ENCODE results near the gene RRP15. TPM values are rescaled to one million over a fixed set of nuclear protein-coding genes. Genes with fewer than 3 reads are reported as not detected.

RRP15 gene
- total RNA-seq, 1 experiment from 2014 or later = 15.2 TPM

DNA sequence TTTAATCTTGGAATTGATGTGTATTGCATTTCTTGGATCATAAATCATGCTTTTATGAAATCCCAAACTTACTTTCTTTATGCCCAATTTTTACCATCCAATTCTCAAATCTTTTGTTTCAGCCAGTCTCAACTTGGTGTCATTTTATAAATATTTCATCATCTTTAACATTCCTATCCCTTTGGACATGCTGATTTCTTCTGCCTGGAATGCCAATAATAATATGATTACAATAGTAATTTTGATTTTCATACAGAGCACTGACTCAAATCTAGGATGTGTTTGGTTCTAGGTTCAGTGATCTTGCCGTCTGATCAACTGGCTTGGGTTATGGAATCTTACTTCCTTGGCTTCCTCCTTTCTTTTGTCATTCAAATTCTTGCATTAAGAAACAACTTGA lies 12.8 kb downstream of the RRP15 start:
- Histone ChIP-seq H3K79me2 (ENCODE audit: low read length) (peaks cover 100% of the 10 kb centered on the region), H3K36me3 (ENCODE audit: insufficient read depth, low read length) (peaks cover 21% of the 10 kb centered on the region; the same call in 1 of the 2 replicates), H3K4me1 (ENCODE audit: low read length) (peaks cover 47% of the 10 kb centered on the region), H3K27me3 (ENCODE audit: low read length) (no peaks in the 10 kb centered on the region), H3K9me2 (replicated peaks; ENCODE audit: insufficient read depth, low read length) (no peaks in the 10 kb centered on the region), H3K27ac (ENCODE audit: low read length) (no peak overlapping the region), H2AFZ (ENCODE audit: low read length) (no peak overlapping the region), H3K4me3 (ENCODE audit: low read length) (no peak overlapping the region), H3K4me2 (ENCODE audit: low read depth, low read length, poor library complexity, severe bottlenecking) (no peak overlapping the region), H3K9ac (ENCODE audit: low read length) (no peak overlapping the region), H3K9me3 (ENCODE audit: low read length) (no peaks in the 10 kb centered on the region), H4K20me1 (ENCODE audit: insufficient read depth, low read depth, low read length) (no peaks in the 10 kb centered on the region)
- no peak for DNase-seq

DNA sequence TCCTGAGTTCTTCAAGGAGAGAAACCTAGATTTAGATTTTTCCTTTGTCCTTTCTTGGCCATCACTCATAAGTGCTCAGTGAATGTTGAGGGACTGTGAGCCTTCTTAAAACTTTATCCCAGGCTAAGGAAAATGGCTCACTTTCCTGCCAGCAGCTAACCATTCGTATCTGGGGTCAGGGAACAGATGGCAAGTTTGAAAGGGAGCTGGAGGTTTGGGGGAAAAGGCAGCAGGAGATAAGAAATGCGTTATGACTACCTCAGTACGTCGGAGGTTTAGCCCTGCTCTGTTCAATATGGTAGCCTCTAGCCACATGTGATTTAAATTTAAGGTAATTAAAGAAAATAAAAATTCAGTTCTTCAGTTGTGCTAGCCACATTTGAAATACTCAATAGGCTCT lies 13.3 kb downstream of the RRP15 start:
- Histone ChIP-seq H3K9ac (ENCODE audit: low read length) (no peak overlapping the region), H3K79me2 (ENCODE audit: low read length) (peaks cover 99% of the 10 kb centered on the region), H3K9me3 (ENCODE audit: low read length) (no peaks in the 10 kb centered on the region), H4K20me1 (ENCODE audit: insufficient read depth, low read depth, low read length) (no peaks in the 10 kb centered on the region), H3K9me2 (replicated peaks; ENCODE audit: insufficient read depth, low read length) (no peaks in the 10 kb centered on the region), H2AFZ (ENCODE audit: low read length) (no peak overlapping the region), H3K27me3 (ENCODE audit: low read length) (no peaks in the 10 kb centered on the region), H3K4me3 (ENCODE audit: low read length) (no peak overlapping the region), H3K27ac (ENCODE audit: low read length) (no peak overlapping the region), H3K36me3 (ENCODE audit: insufficient read depth, low read length) (peaks cover 25% of the 10 kb centered on the region; the same call in 1 of the 2 replicates), H3K4me2 (ENCODE audit: low read depth, low read length, poor library complexity, severe bottlenecking) (no peak overlapping the region), H3K4me1 (ENCODE audit: low read length) (peaks cover 47% of the 10 kb centered on the region)
- no peak for DNase-seq

DNA sequence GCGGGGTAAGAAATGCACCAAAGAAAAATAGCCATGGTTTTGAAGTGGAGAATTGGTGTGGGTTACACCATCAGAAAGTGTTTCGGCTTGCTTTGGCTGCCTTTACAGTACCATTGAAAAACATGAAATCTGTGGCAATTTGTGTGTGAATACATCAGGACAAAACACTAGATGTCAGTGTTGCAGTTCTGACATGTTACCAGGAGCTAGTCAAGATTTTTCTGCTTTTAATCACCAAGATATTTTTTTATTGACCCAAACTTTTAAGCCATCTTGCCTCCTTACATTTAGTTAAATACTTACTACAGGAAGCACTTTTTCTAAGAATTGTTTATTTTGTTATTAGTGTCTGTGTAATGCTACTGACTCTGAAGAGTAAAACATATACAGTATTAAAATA lies 14.3 kb downstream of the RRP15 start:
- DNase-seq = peak; percentile 72
- Histone ChIP-seq H4K20me1 (ENCODE audit: insufficient read depth, low read depth, low read length) (no peaks in the 10 kb centered on the region), H3K27ac (ENCODE audit: low read length) (no peak overlapping the region)

GRCh38 chr1:218301217-218301616 lies 16.1 kb downstream of the RRP15 start:
- H3K27me3 ChIP-seq (ENCODE audit: low read length) = no peaks in the 10 kb centered on the region
- no peaks in the 10 kb centered on the region for H3K9me2 ChIP-seq (replicated peaks; ENCODE audit: insufficient read depth, low read length)
- peak overlapping the region; percentile 20 for H3K4me2 ChIP-seq (ENCODE audit: low read depth, low read length, poor library complexity, severe bottlenecking)
- peaks cover 40% of the 10 kb centered on the region for H3K4me1 ChIP-seq (ENCODE audit: low read length)
- H3K27ac ChIP-seq (ENCODE audit: low read length) = 0 out of 2 replicates have a peak overlapping the region, but pooled peaks have one; percentile 4
- no peak overlapping the region for H3K4me3 ChIP-seq (ENCODE audit: low read length)
- no peak for DNase-seq
- 0 out of 2 replicates have a peak overlapping the region, but pooled peaks have one; percentile 9 for H3K9ac ChIP-seq (ENCODE audit: low read length)
- no peaks in the 10 kb centered on the region for H4K20me1 ChIP-seq (ENCODE audit: insufficient read depth, low read depth, low read length)
- peaks cover 98% of the 10 kb centered on the region for H3K79me2 ChIP-seq (ENCODE audit: low read length)
- no peak overlapping the region for H2AFZ ChIP-seq (ENCODE audit: low read length)
- no peaks in the 10 kb centered on the region for H3K9me3 ChIP-seq (ENCODE audit: low read length)
- H3K36me3 ChIP-seq (ENCODE audit: insufficient read depth, low read length) = peaks cover 25% of the 10 kb centered on the region; the same call in 1 of the 2 replicates

More for the DNA sequence above, 14.3 kb downstream of the RRP15 start:
- Histone ChIP-seq H3K36me3 (ENCODE audit: insufficient read depth, low read length) (peaks cover 26% of the 10 kb centered on the region; the same call in 1 of the 2 replicates), H3K9me2 (replicated peaks; ENCODE audit: insufficient read depth, low read length) (no peaks in the 10 kb centered on the region), H3K4me2 (ENCODE audit: low read depth, low read length, poor library complexity, severe bottlenecking) (no peak overlapping the region), H3K79me2 (ENCODE audit: low read length) (peaks cover 99% of the 10 kb centered on the region), H3K27me3 (ENCODE audit: low read length) (no peaks in the 10 kb centered on the region), H3K9ac (ENCODE audit: low read length) (no peak overlapping the region), H3K9me3 (ENCODE audit: low read length) (no peaks in the 10 kb centered on the region), H3K4me3 (ENCODE audit: low read length) (no peak overlapping the region), H3K4me1 (ENCODE audit: low read length) (peaks cover 47% of the 10 kb centered on the region), H2AFZ (ENCODE audit: low read length) (no peak overlapping the region)

DNA sequence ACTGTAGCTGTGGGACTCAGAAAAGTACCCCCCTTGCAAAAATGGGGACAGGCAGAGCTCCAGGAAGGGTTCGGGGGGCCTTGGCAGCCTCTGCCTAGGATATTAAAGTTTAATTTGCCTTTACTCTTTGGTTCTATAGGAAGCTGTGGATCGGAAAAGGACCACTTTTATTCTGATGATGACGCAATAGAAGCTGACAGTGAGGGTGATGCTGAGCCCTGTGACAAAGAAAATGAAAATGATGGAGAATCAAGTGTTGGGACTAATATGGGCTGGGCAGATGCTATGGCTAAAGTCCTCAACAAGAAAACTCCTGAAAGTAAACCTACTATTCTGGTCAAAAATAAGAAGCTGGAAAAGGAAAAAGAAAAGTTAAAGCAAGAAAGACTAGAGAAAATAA lies 17.1 kb downstream of the RRP15 start:
- no peak overlapping the region for H3K4me2 ChIP-seq (ENCODE audit: low read depth, low read length, poor library complexity, severe bottlenecking)
- peaks cover 36% of the 10 kb centered on the region for H3K4me1 ChIP-seq (ENCODE audit: low read length)
- H3K9me3 ChIP-seq (ENCODE audit: low read length) = no peaks in the 10 kb centered on the region
- no peaks in the 10 kb centered on the region for H4K20me1 ChIP-seq (ENCODE audit: insufficient read depth, low read depth, low read length)
- DNase-seq = no peak
- H3K9me2 ChIP-seq (replicated peaks; ENCODE audit: insufficient read depth, low read length) = no peaks in the 10 kb centered on the region
- H3K27me3 ChIP-seq (ENCODE audit: low read length) = no peaks in the 10 kb centered on the region
- no peak overlapping the region for H3K9ac ChIP-seq (ENCODE audit: low read length)
- H3K79me2 ChIP-seq (ENCODE audit: low read length) = peaks cover 96% of the 10 kb centered on the region
- H3K27ac ChIP-seq (ENCODE audit: low read length) = no peak overlapping the region
- peaks cover 25% of the 10 kb centered on the region; the same call in 1 of the 2 replicates for H3K36me3 ChIP-seq (ENCODE audit: insufficient read depth, low read length)
- no peak overlapping the region for H3K4me3 ChIP-seq (ENCODE audit: low read length)
- no peak overlapping the region for H2AFZ ChIP-seq (ENCODE audit: low read length)

GRCh38 chr1:218303176-218303879 lies 18.2 kb downstream of the RRP15 start:
- Histone ChIP-seq H4K20me1 (ENCODE audit: insufficient read depth, low read depth, low read length) (no peaks in the 10 kb centered on the region), H2AFZ (ENCODE audit: low read length) (no peak overlapping the region), H3K36me3 (ENCODE audit: insufficient read depth, low read length) (peaks cover 31% of the 10 kb centered on the region), H3K9me2 (replicated peaks; ENCODE audit: insufficient read depth, low read length) (no peaks in the 10 kb centered on the region), H3K4me3 (ENCODE audit: low read length) (no peak overlapping the region), H3K9ac (ENCODE audit: low read length) (no peak overlapping the region), H3K27ac (ENCODE audit: low read length) (no peak overlapping the region), H3K4me1 (ENCODE audit: low read length) (peaks cover 30% of the 10 kb centered on the region), H3K4me2 (ENCODE audit: low read depth, low read length, poor library complexity, severe bottlenecking) (no peak overlapping the region), H3K9me3 (ENCODE audit: low read length) (no peaks in the 10 kb centered on the region), H3K79me2 (ENCODE audit: low read length) (peaks cover 90% of the 10 kb centered on the region), H3K27me3 (ENCODE audit: low read length) (no peaks in the 10 kb centered on the region)
- no peak for DNase-seq

DNA sequence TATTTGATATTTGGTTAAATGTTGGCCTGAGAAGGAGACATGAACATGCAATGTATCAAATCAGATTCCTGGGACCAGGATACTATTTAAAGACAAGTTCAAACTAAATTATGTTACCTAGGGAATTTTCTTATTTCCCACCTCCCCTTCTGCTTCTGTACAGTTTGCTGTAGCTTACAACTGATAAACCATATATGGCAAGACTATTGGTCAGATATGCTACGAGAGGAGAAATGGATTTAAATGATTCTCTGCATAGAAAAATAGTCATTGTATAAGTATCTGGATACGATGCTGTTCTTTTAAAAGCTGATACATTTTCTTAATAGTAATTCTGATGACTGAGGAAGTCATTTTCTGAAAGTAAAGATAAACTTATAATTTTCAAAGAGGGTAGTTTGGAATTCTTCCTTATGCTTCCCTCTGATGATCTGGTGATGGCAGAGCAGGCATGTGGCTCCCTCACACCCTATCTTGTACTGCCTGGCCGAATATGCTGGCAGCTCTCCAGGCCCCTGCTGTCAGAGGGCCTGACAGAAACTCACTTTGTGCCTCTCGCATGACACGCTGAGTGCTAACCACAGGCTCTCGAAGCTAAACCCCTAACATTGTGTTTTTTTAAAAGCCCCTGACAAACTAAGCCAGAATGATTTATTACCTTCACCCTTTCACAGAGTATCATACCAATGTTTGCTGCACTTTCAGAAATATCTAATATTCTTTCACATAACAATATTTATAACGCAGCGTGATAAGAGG lies 19.4 kb downstream of the RRP15 start:
- Histone ChIP-seq H3K9me2 (replicated peaks; ENCODE audit: insufficient read depth, low read length) (no peaks in the 10 kb centered on the region), H4K20me1 (ENCODE audit: insufficient read depth, low read depth, low read length) (no peaks in the 10 kb centered on the region), H3K36me3 (ENCODE audit: insufficient read depth, low read length) (peaks cover 38% of the 10 kb centered on the region), H3K4me2 (ENCODE audit: low read depth, low read length, poor library complexity, severe bottlenecking) (no peak overlapping the region), H2AFZ (ENCODE audit: low read length) (no peak overlapping the region), H3K4me1 (ENCODE audit: low read length) (peaks cover 19% of the 10 kb centered on the region), H3K27ac (ENCODE audit: low read length) (no peak overlapping the region), H3K9me3 (ENCODE audit: low read length) (no peaks in the 10 kb centered on the region), H3K9ac (ENCODE audit: low read length) (no peak overlapping the region), H3K79me2 (ENCODE audit: low read length) (peaks cover 86% of the 10 kb centered on the region), H3K27me3 (ENCODE audit: low read length) (no peaks in the 10 kb centered on the region), H3K4me3 (ENCODE audit: low read length) (no peak overlapping the region)
- no peak for DNase-seq

DNA sequence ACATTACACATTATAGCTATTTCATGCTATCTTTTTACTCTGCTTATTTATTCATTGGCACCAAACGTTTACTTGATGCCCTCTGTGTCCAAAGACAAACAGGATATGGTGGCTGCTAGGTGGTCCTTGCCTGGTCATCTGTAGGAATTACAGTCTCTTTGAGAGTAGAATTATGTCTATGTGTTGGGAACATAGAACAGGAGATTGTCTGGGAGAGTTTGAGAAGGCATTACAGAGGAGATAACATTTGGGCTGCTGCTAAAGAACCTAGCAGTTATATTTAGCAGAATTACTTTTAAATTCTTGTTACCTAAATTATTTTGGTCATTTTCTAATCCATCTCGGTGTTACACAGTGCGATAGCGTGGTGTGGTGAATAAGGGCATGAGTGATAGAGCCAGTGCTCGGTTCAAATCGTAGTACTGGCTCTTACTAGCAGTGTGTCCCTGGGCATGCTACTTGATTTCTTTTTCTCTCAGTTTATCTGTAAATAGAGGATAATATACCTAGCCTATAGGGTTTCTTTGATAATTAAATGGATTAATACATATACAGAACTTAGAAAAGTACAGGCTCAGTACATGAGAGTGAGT lies 20.5 kb downstream of the RRP15 start:
- Histone ChIP-seq H3K27me3 (ENCODE audit: low read length) (no peaks in the 10 kb centered on the region), H3K79me2 (ENCODE audit: low read length) (peaks cover 81% of the 10 kb centered on the region), H4K20me1 (ENCODE audit: insufficient read depth, low read depth, low read length) (no peaks in the 10 kb centered on the region), H3K9me2 (replicated peaks; ENCODE audit: insufficient read depth, low read length) (no peaks in the 10 kb centered on the region), H3K36me3 (ENCODE audit: insufficient read depth, low read length) (peaks cover 43% of the 10 kb centered on the region), H2AFZ (ENCODE audit: low read length) (no peak overlapping the region), H3K9me3 (ENCODE audit: low read length) (no peaks in the 10 kb centered on the region), H3K9ac (ENCODE audit: low read length) (no peak overlapping the region), H3K4me1 (ENCODE audit: low read length) (peaks cover 11% of the 10 kb centered on the region), H3K4me2 (ENCODE audit: low read depth, low read length, poor library complexity, severe bottlenecking) (no peak overlapping the region), H3K4me3 (ENCODE audit: low read length) (no peak overlapping the region), H3K27ac (ENCODE audit: low read length) (no peak overlapping the region)
- DNase-seq = no peak
